HEK293 (cell line): ENCODE results near the gene RACK1.

Experiments
- BCL11A ChIP-seq: fragments of 450-650 bp; formaldehyde crosslinking; IDR thresholded peaks from 2 replicates; pipeline ENCODE4 v1.5.1; 2016; ENCODE audit warnings: low read depth, missing biosample characterization, missing genetic modification characterization
- FEZF1 ChIP-seq: fragments of 450-650 bp; formaldehyde crosslinking; IDR thresholded peaks from 2 replicates; pipeline ENCODE4 v1.5.1; 2016; ENCODE audit warnings: missing biosample characterization, missing genetic modification characterization
- HOXA7 ChIP-seq: sonication (generic); formaldehyde crosslinking; IDR thresholded peaks from 2 replicates; pipeline ENCODE4 v1.8.1; 2022; ENCODE audit warnings: missing genetic modification reagents, borderline replicate concordance
- ZNF174 ChIP-seq: fragments of 450-650 bp; formaldehyde crosslinking; IDR thresholded peaks from 2 replicates; pipeline ENCODE4 v1.5.0; 2017; ENCODE audit warnings: missing biosample characterization, mild to moderate bottlenecking, missing genetic modification characterization
- ZNF366 ChIP-seq: fragments of 450-650 bp; formaldehyde crosslinking; conservative IDR thresholded peaks from 2 replicates; pipeline ENCODE4 v1.5.1; 2016; ENCODE audit warnings: missing biosample characterization, missing genetic modification characterization
- ZNF658 ChIP-seq: fragments of 450-650 bp; formaldehyde crosslinking; IDR thresholded peaks from 2 replicates; pipeline ENCODE4; 2016; ENCODE audit warnings: missing biosample characterization, missing genetic modification characterization
- ZNF677 ChIP-seq: fragments of 450-650 bp; IDR thresholded peaks from 2 replicates; pipeline ENCODE4 v1.5.0; 2018; ENCODE audit warnings: missing biosample characterization, mild to moderate bottlenecking, missing genetic modification characterization, moderate library complexity
- TF ChIP-seq, protein P1 (sequence below): fragments of 450-650 bp; formaldehyde crosslinking; IDR thresholded peaks from 2 replicates; pipeline ENCODE4 v1.5.1; 2016; ENCODE audit warnings: missing biosample characterization, missing genetic modification characterization
- TF ChIP-seq, protein P2 (sequence below): fragments of 450-650 bp; formaldehyde crosslinking; IDR thresholded peaks from 2 replicates; pipeline ENCODE4 v1.5.1; 2016; ENCODE audit warnings: missing biosample characterization, missing genetic modification characterization
- TF ChIP-seq, protein P3 (sequence below): fragments of 450-650 bp; formaldehyde crosslinking; IDR thresholded peaks from 2 replicates; pipeline ENCODE4 v1.5.1; 2016; ENCODE audit warnings: missing biosample characterization, missing genetic modification characterization
- TF ChIP-seq, protein P4 (sequence below): fragments of 450-650 bp; formaldehyde crosslinking; IDR thresholded peaks from 2 replicates; pipeline ENCODE4 v1.5.1; 2017; ENCODE audit warnings: missing biosample characterization, missing genetic modification characterization

DNA sequence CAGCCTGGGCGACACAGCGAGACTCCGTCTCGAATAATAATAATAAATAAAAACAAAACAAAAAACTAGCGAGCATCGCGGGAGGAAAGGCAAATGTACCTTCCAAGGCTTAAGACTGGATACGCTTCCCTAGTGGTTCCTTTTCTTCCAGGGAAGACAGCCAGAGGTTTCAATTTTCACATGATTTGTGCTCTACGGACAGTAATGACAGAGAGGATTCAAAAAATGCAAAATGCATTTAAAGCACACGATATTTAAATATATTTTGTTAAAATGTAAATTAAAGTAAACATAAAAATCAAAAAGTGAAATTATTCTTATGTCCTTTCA is 24.9 kb downstream of the RACK1 start:
- TF ChIP-seq, protein P1, sequence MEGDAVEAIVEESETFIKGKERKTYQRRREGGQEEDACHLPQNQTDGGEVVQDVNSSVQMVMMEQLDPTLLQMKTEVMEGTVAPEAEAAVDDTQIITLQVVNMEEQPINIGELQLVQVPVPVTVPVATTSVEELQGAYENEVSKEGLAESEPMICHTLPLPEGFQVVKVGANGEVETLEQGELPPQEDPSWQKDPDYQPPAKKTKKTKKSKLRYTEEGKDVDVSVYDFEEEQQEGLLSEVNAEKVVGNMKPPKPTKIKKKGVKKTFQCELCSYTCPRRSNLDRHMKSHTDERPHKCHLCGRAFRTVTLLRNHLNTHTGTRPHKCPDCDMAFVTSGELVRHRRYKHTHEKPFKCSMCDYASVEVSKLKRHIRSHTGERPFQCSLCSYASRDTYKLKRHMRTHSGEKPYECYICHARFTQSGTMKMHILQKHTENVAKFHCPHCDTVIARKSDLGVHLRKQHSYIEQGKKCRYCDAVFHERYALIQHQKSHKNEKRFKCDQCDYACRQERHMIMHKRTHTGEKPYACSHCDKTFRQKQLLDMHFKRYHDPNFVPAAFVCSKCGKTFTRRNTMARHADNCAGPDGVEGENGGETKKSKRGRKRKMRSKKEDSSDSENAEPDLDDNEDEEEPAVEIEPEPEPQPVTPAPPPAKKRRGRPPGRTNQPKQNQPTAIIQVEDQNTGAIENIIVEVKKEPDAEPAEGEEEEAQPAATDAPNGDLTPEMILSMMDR: no peak
- TF ChIP-seq, protein P2, sequence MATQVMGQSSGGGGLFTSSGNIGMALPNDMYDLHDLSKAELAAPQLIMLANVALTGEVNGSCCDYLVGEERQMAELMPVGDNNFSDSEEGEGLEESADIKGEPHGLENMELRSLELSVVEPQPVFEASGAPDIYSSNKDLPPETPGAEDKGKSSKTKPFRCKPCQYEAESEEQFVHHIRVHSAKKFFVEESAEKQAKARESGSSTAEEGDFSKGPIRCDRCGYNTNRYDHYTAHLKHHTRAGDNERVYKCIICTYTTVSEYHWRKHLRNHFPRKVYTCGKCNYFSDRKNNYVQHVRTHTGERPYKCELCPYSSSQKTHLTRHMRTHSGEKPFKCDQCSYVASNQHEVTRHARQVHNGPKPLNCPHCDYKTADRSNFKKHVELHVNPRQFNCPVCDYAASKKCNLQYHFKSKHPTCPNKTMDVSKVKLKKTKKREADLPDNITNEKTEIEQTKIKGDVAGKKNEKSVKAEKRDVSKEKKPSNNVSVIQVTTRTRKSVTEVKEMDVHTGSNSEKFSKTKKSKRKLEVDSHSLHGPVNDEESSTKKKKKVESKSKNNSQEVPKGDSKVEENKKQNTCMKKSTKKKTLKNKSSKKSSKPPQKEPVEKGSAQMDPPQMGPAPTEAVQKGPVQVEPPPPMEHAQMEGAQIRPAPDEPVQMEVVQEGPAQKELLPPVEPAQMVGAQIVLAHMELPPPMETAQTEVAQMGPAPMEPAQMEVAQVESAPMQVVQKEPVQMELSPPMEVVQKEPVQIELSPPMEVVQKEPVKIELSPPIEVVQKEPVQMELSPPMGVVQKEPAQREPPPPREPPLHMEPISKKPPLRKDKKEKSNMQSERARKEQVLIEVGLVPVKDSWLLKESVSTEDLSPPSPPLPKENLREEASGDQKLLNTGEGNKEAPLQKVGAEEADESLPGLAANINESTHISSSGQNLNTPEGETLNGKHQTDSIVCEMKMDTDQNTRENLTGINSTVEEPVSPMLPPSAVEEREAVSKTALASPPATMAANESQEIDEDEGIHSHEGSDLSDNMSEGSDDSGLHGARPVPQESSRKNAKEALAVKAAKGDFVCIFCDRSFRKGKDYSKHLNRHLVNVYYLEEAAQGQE (tag by site-specific recombination): no peak
- TF ChIP-seq ZNF658 (tag by site-specific recombination): no peak
- TF ChIP-seq ZNF174 (tag by site-specific recombination): no peak
- TF ChIP-seq FEZF1 (tag by site-specific recombination): no peak
- no peak for TF ChIP-seq HOXA7
- no peak for TF ChIP-seq ZNF366
- TF ChIP-seq, protein P3, sequence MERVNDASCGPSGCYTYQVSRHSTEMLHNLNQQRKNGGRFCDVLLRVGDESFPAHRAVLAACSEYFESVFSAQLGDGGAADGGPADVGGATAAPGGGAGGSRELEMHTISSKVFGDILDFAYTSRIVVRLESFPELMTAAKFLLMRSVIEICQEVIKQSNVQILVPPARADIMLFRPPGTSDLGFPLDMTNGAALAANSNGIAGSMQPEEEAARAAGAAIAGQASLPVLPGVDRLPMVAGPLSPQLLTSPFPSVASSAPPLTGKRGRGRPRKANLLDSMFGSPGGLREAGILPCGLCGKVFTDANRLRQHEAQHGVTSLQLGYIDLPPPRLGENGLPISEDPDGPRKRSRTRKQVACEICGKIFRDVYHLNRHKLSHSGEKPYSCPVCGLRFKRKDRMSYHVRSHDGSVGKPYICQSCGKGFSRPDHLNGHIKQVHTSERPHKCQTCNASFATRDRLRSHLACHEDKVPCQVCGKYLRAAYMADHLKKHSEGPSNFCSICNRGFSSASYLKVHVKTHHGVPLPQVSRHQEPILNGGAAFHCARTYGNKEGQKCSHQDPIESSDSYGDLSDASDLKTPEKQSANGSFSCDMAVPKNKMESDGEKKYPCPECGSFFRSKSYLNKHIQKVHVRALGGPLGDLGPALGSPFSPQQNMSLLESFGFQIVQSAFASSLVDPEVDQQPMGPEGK (tag by site-specific recombination): no peak
- TF ChIP-seq, protein P4, sequence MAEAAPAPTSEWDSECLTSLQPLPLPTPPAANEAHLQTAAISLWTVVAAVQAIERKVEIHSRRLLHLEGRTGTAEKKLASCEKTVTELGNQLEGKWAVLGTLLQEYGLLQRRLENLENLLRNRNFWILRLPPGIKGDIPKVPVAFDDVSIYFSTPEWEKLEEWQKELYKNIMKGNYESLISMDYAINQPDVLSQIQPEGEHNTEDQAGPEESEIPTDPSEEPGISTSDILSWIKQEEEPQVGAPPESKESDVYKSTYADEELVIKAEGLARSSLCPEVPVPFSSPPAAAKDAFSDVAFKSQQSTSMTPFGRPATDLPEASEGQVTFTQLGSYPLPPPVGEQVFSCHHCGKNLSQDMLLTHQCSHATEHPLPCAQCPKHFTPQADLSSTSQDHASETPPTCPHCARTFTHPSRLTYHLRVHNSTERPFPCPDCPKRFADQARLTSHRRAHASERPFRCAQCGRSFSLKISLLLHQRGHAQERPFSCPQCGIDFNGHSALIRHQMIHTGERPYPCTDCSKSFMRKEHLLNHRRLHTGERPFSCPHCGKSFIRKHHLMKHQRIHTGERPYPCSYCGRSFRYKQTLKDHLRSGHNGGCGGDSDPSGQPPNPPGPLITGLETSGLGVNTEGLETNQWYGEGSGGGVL (tag by site-specific recombination): no peak
- TF ChIP-seq BCL11A: no peak
- TF ChIP-seq ZNF677 (tag by site-specific recombination): no peak
